ENCODE measurements around the gene SETDB2.

The SETDB2 gene

GRCh38 chr13:49429121-49429520, 15.0 kb upstream of the SETDB2 start:
- DNase-seq, result no peak

- DNase-seq, result no peak
These were observed 8.1 kb upstream of the SETDB2 start for GRCh38 chr13:49435992-49436391.

- no peak for DNase-seq
These were observed 7.2 kb upstream of the SETDB2 start for GRCh38 chr13:49436890-49437289.

GRCh38 chr13:49437705-49438104, 6.4 kb upstream of the SETDB2 start:
- DNase-seq, result no peak

- DNase-seq, result peak; percentile 7
These were observed 4.5 kb upstream of the SETDB2 start for GRCh38 chr13:49439609-49440008.

GRCh38 chr13:49441312-49441711, 2.8 kb upstream of the SETDB2 start:
- no peak for DNase-seq

GRCh38 chr13:49441846-49442245, 2.2 kb upstream of the SETDB2 start:
- DNase-seq, result no peak

GRCh38 chr13:49443357-49443703, 744 bp upstream of the SETDB2 start:
- peak; percentile 71 for DNase-seq

- DNase-seq, result peak; percentile 56
These were observed 686 bp downstream of the SETDB2 start for GRCh38 chr13:49444524-49445395.

- DNase-seq, result no peak
These were observed 2.4 kb downstream of the SETDB2 start for GRCh38 chr13:49446473-49446872.

GRCh38 chr13:49448753-49449152, 4.7 kb downstream of the SETDB2 start:
- no peak for DNase-seq

- DNase-seq, result no peak
These were observed 6.2 kb downstream of the SETDB2 start for GRCh38 chr13:49450105-49450819.

- no peak for DNase-seq
These were observed 8.8 kb downstream of the SETDB2 start for GRCh38 chr13:49452725-49453457.

GRCh38 chr13:49453465-49453864, 9.4 kb downstream of the SETDB2 start:
- DNase-seq, result no peak

GRCh38 chr13:49454388-49455006, 10.4 kb downstream of the SETDB2 start:
- no peak for DNase-seq

GRCh38 chr13:49455007-49455398, 10.9 kb downstream of the SETDB2 start:
- no peak for DNase-seq

- DNase-seq, result no peak
These were observed 12.1 kb downstream of the SETDB2 start for GRCh38 chr13:49456156-49456555.

GRCh38 chr13:49457221-49457620, 13.1 kb downstream of the SETDB2 start:
- DNase-seq, result no peak

- DNase-seq, result no peak
These were observed 15.5 kb downstream of the SETDB2 start for GRCh38 chr13:49459580-49459979.

GRCh38 chr13:49464085-49464484, 20.0 kb downstream of the SETDB2 start:
- DNase-seq, result no peak

GRCh38 chr13:49464621-49465325, 20.7 kb downstream of the SETDB2 start:
- no peak for DNase-seq

- DNase-seq, result no peak
These were observed 22.3 kb downstream of the SETDB2 start for GRCh38 chr13:49466292-49466838.
